ENCODE measurements around the gene AKR1C2.
"Not testable (repeated sequence)": the region's sequence is repeated elsewhere in the genome, so short reads cannot be mapped to it uniquely, and the experiment has no call there.

The AKR1C2 gene

GRCh38 chr10:5002013-5002727, 1.5 kb downstream of the AKR1C2 start:
- Histone ChIP-seq H3K9ac (ENCODE audit: low read length) (no peak overlapping the region), H3K36me3 (ENCODE audit: control insufficient read depth, insufficient read depth, low read length) (no peaks in the 10 kb centered on the region), H3K27me3 (ENCODE audit: control insufficient read depth, insufficient read depth, low read length) (no peaks in the 10 kb centered on the region), H3K9me3 (ENCODE audit: control insufficient read depth, low read length) (no peaks in the 10 kb centered on the region), H3K4me3 (ENCODE audit: low read length) (no peak overlapping the region), H3K4me1 (ENCODE audit: control insufficient read depth, insufficient read depth, low read length) (no peaks in the 10 kb centered on the region)

GRCh38 chr10:4998671-4999070, 5.0 kb downstream of the AKR1C2 start:
- Histone ChIP-seq H3K4me1 (ENCODE audit: control insufficient read depth, insufficient read depth, low read length) (no peaks in the 10 kb centered on the region), H3K9ac (ENCODE audit: low read length) (no peak overlapping the region), H3K36me3 (ENCODE audit: control insufficient read depth, insufficient read depth, low read length) (no peaks in the 10 kb centered on the region), H3K4me3 (ENCODE audit: low read length) (no peak overlapping the region), H3K9me3 (ENCODE audit: control insufficient read depth, low read length) (no peaks in the 10 kb centered on the region), H3K27me3 (ENCODE audit: control insufficient read depth, insufficient read depth, low read length) (no peaks in the 10 kb centered on the region)

GRCh38 chr10:4994260-4994659, 9.4 kb downstream of the AKR1C2 start:
- H3K4me1 ChIP-seq (ENCODE audit: control insufficient read depth, insufficient read depth, low read length); H3K9me3 ChIP-seq (ENCODE audit: control insufficient read depth, low read length); H3K4me3 ChIP-seq (ENCODE audit: low read length); H3K27me3 ChIP-seq (ENCODE audit: control insufficient read depth, insufficient read depth, low read length); H3K36me3 ChIP-seq (ENCODE audit: control insufficient read depth, insufficient read depth, low read length); H3K9ac ChIP-seq (ENCODE audit: low read length): not testable (repeated sequence)

- not testable (repeated sequence) for H3K9me3 ChIP-seq (ENCODE audit: control insufficient read depth, low read length); H3K4me1 ChIP-seq (ENCODE audit: control insufficient read depth, insufficient read depth, low read length); H3K36me3 ChIP-seq (ENCODE audit: control insufficient read depth, insufficient read depth, low read length); H3K4me3 ChIP-seq (ENCODE audit: low read length); H3K9ac ChIP-seq (ENCODE audit: low read length); H3K27me3 ChIP-seq (ENCODE audit: control insufficient read depth, insufficient read depth, low read length)
Measured at GRCh38 chr10:4992564-4992963, 11.1 kb downstream of the AKR1C2 start.

- H3K9me3 ChIP-seq (ENCODE audit: control insufficient read depth, low read length); H3K27me3 ChIP-seq (ENCODE audit: control insufficient read depth, insufficient read depth, low read length); H3K36me3 ChIP-seq (ENCODE audit: control insufficient read depth, insufficient read depth, low read length); H3K4me3 ChIP-seq (ENCODE audit: low read length); H3K4me1 ChIP-seq (ENCODE audit: control insufficient read depth, insufficient read depth, low read length); H3K9ac ChIP-seq (ENCODE audit: low read length): not testable (repeated sequence)
Measured at GRCh38 chr10:4991463-4991862, 12.2 kb downstream of the AKR1C2 start.

GRCh38 chr10:4990217-4990616, 13.4 kb downstream of the AKR1C2 start:
- H3K4me3 ChIP-seq (ENCODE audit: low read length), result no peak overlapping the region
- no peak overlapping the region for H3K9ac ChIP-seq (ENCODE audit: low read length)
- no peaks in the 10 kb centered on the region for H3K36me3 ChIP-seq (ENCODE audit: control insufficient read depth, insufficient read depth, low read length)
- H3K27me3 ChIP-seq (ENCODE audit: control insufficient read depth, insufficient read depth, low read length), result no peaks in the 10 kb centered on the region
- H3K9me3 ChIP-seq (ENCODE audit: control insufficient read depth, low read length), result no peaks in the 10 kb centered on the region
- no peaks in the 10 kb centered on the region for H3K4me1 ChIP-seq (ENCODE audit: control insufficient read depth, insufficient read depth, low read length)

- not testable (repeated sequence) for H3K36me3 ChIP-seq (ENCODE audit: control insufficient read depth, insufficient read depth, low read length); H3K27me3 ChIP-seq (ENCODE audit: control insufficient read depth, insufficient read depth, low read length); H3K9me3 ChIP-seq (ENCODE audit: control insufficient read depth, low read length); H3K4me1 ChIP-seq (ENCODE audit: control insufficient read depth, insufficient read depth, low read length); H3K4me3 ChIP-seq (ENCODE audit: low read length); H3K9ac ChIP-seq (ENCODE audit: low read length)
Measured at GRCh38 chr10:4988000-4988641, 15.5 kb downstream of the AKR1C2 start.

GRCh38 chr10:4984971-4985594, 18.6 kb downstream of the AKR1C2 start:
- no peaks in the 10 kb centered on the region for H3K9me3 ChIP-seq (ENCODE audit: control insufficient read depth, low read length)
- peaks cover 19% of the 10 kb centered on the region for H3K4me1 ChIP-seq (ENCODE audit: control insufficient read depth, insufficient read depth, low read length)
- no peak overlapping the region for H3K4me3 ChIP-seq (ENCODE audit: low read length)
- no peaks in the 10 kb centered on the region for H3K36me3 ChIP-seq (ENCODE audit: control insufficient read depth, insufficient read depth, low read length)
- H3K9ac ChIP-seq (ENCODE audit: low read length), result no peak overlapping the region
- no peaks in the 10 kb centered on the region for H3K27me3 ChIP-seq (ENCODE audit: control insufficient read depth, insufficient read depth, low read length)

GRCh38 chr10:4984223-4984622, 19.4 kb downstream of the AKR1C2 start:
- Histone ChIP-seq H3K27me3 (ENCODE audit: control insufficient read depth, insufficient read depth, low read length) (no peaks in the 10 kb centered on the region), H3K9ac (ENCODE audit: low read length) (no peak overlapping the region), H3K36me3 (ENCODE audit: control insufficient read depth, insufficient read depth, low read length) (no peaks in the 10 kb centered on the region), H3K4me3 (ENCODE audit: low read length) (no peak overlapping the region), H3K9me3 (ENCODE audit: control insufficient read depth, low read length) (no peaks in the 10 kb centered on the region), H3K4me1 (ENCODE audit: control insufficient read depth, insufficient read depth, low read length) (peaks cover 19% of the 10 kb centered on the region)

GRCh38 chr10:4983615-4984216, 19.9 kb downstream of the AKR1C2 start:
- no peak overlapping the region for H3K4me3 ChIP-seq (ENCODE audit: low read length)
- H3K27me3 ChIP-seq (ENCODE audit: control insufficient read depth, insufficient read depth, low read length), result no peaks in the 10 kb centered on the region
- no peaks in the 10 kb centered on the region for H3K9me3 ChIP-seq (ENCODE audit: control insufficient read depth, low read length)

GRCh38 chr10:4982764-4983226, 20.9 kb downstream of the AKR1C2 start:
- Histone ChIP-seq H3K36me3 (ENCODE audit: control insufficient read depth, insufficient read depth, low read length) (no peaks in the 10 kb centered on the region), H3K4me1 (ENCODE audit: control insufficient read depth, insufficient read depth, low read length) (peaks cover 19% of the 10 kb centered on the region), H3K4me3 (ENCODE audit: low read length) (no peak overlapping the region), H3K9ac (ENCODE audit: low read length) (peak overlapping the region; percentile 61), H3K9me3 (ENCODE audit: control insufficient read depth, low read length) (no peaks in the 10 kb centered on the region), H3K27me3 (ENCODE audit: control insufficient read depth, insufficient read depth, low read length) (no peaks in the 10 kb centered on the region)

More at GRCh38 chr10:4983615-4984216, 19.9 kb downstream of the AKR1C2 start:
- H3K36me3 ChIP-seq (ENCODE audit: control insufficient read depth, insufficient read depth, low read length), result no peaks in the 10 kb centered on the region
- no peak overlapping the region for H3K9ac ChIP-seq (ENCODE audit: low read length)
- peaks cover 19% of the 10 kb centered on the region for H3K4me1 ChIP-seq (ENCODE audit: control insufficient read depth, insufficient read depth, low read length)
